ENCODE results near the gene PRKCE. TPM values are rescaled to one million over a fixed set of nuclear protein-coding genes. Genes with fewer than 3 reads are reported as not detected.

PRKCE gene
- polyA plus RNA-seq, 1 of the 3 experiments (the other 2 are of a cell fraction) = 16.3 TPM

GRCh38 chr2:45709137-45709536 lies 57.7 kb downstream of the PRKCE start:
- TF ChIP-seq FOSL2 (IDR thresholded peaks at IDR 0.05; ENCODE audit: borderline replicate concordance, low read depth) (no peak), CHD2 (IDR thresholded peaks at IDR 0.05; ENCODE audit: low read length, partially characterized antibody) (no peak), MXI1 (IDR thresholded peaks at IDR 0.05; ENCODE audit: low read depth, low read length) (no peak), ELF1 (IDR thresholded peaks at IDR 0.05) (no peak), FOXJ3 (CRISPR knock-in tag; IDR thresholded peaks at IDR 0.05) (no peak), RXRA (IDR thresholded peaks at IDR 0.05; ENCODE audit: borderline replicate concordance, low read depth) (no peak)

GRCh38 chr2:45710468-45710867 lies 59.0 kb downstream of the PRKCE start:
- CTCF ChIA-PET = interaction anchor here (0.7 to 1.4 kb wide), 5 partner anchors 17 to 87 kb away, joined by 3 to 5 read pairs (median 3); no protein-coding TSS in a partner anchor
- no peaks in the 10 kb centered on the region for H3K9me3 ChIP-seq
- no peak overlapping the region for H2AFZ ChIP-seq (ENCODE audit: low read depth)
- H3K9me2 ChIP-seq = no peaks in the 10 kb centered on the region
- H3K27ac ChIP-seq (ENCODE audit: low read depth in 2 of 2, low read length in 1 of 2) = peak overlapping the region in 1 of 2 experiments; percentile 43; a peak in 1 of 4 replicates
- no peaks in the 10 kb centered on the region for H3F3A ChIP-seq (replicated peaks; ENCODE audit: insufficient read depth)
- peak; percentile 52 for DNase-seq
- POLR2A ChIA-PET = interaction anchor here (0.6 kb wide), 1 partner anchor 59 kb away, joined by 3 read pairs; the partner anchor contains the start of gene PRKCE
- no peak overlapping the region for H3K9ac ChIP-seq
- H3K79me2 ChIP-seq (ENCODE audit: insufficient read depth) = no peaks in the 10 kb centered on the region
- peaks cover 4 to 21% of the 10 kb centered on the region in 2 experiments; a peak in 2 of 4 replicates for H3K4me1 ChIP-seq (ENCODE audit: control insufficient read depth in 1 of 2, insufficient read depth in 2 of 2, low read depth in 1 of 2, low read length in 1 of 2)
- TF ChIP-seq USF1 (IDR thresholded peaks at IDR 0.05; ENCODE audit: borderline replicate concordance, low read depth) = no peak
- no peak for TF ChIP-seq POLR2AphosphoS5 (IDR thresholded peaks at IDR 0.05; ENCODE audit: low read depth, low read length)
- TF ChIP-seq GATA2 (CRISPR knock-in tag; IDR thresholded peaks at IDR 0.05) = peak; percentile 34; the same call in 1 of the 2 replicates
- TF ChIP-seq MXI1 (IDR thresholded peaks at IDR 0.05; ENCODE audit: low read depth, low read length) = 0 out of 2 replicates have a peak, but pooled peaks have one; percentile 42
- TF ChIP-seq YY1 (IDR thresholded peaks at IDR 0.05; ENCODE audit: low read depth) = no peak
- no peak for TF ChIP-seq NFIC (IDR thresholded peaks at IDR 0.05; ENCODE audit: borderline replicate concordance)
- no peak for TF ChIP-seq IRF3 (IDR thresholded peaks at IDR 0.05; ENCODE audit: low read depth, low read length)
- TF ChIP-seq CHD2 (IDR thresholded peaks at IDR 0.05; ENCODE audit: low read length, partially characterized antibody) = peak; percentile 14
- peak in 1 of 2 experiments; percentile 70; a peak in 2 of 4 replicates for TF ChIP-seq EP300 (IDR thresholded peaks at IDR 0.05; ENCODE audit: borderline replicate concordance in 1 of 2, low read depth in 1 of 2, low read length in 1 of 2)
- no peak for TF ChIP-seq CTCF (IDR thresholded peaks at IDR 0.05)
- TF ChIP-seq NRF1 (IDR thresholded peaks at IDR 0.05; ENCODE audit: low read depth, low read length) = no peak
- no peak for TF ChIP-seq REST (IDR thresholded peaks at IDR 0.05; ENCODE audit: low read depth, low read length)
- no peak for TF ChIP-seq RCOR1 (IDR thresholded peaks at IDR 0.05; ENCODE audit: low read length)
- no peak overlapping the region for H3K4me2 ChIP-seq
- 84% methylated on average over 2 of the region's 3 CpGs for WGBS (ENCODE audit: low lambda C conversion rate)
- H3K27me3 ChIP-seq (ENCODE audit: insufficient read depth) = no peaks in the 10 kb centered on the region
- no peak overlapping the region for H3K4me3 ChIP-seq (ENCODE audit: low read depth in 2 of 2, low read length in 1 of 2)
- H3K36me3 ChIP-seq (replicated peaks in 1 of 2; ENCODE audit: control insufficient read depth in 1 of 2, insufficient read depth in 2 of 2, low read length in 1 of 2) = no peaks in the 10 kb centered on the region
- H4K20me1 ChIP-seq (ENCODE audit: insufficient read depth) = 0 out of 2 replicates have a peak, but pooled peaks cover 4% of the 10 kb centered on the region

More at GRCh38 chr2:45709137-45709536, 57.7 kb downstream of the PRKCE start:
- Histone ChIP-seq H3K9me2 (no peaks in the 10 kb centered on the region), H3K9me3 (no peaks in the 10 kb centered on the region), H3K27me3 (ENCODE audit: insufficient read depth) (no peaks in the 10 kb centered on the region), H3K4me1 (ENCODE audit: control insufficient read depth in 1 of 2, insufficient read depth in 2 of 2, low read depth in 1 of 2, low read length in 1 of 2) (peaks cover 4 to 21% of the 10 kb centered on the region in 2 experiments; a peak in 2 of 4 replicates), H3K9ac (no peak overlapping the region), H3F3A (replicated peaks; ENCODE audit: insufficient read depth) (no peaks in the 10 kb centered on the region), H3K27ac (ENCODE audit: low read depth in 2 of 2, low read length in 1 of 2) (no peak overlapping the region), H3K4me3 (ENCODE audit: low read depth in 2 of 2, low read length in 1 of 2) (no peak overlapping the region), H3K36me3 (replicated peaks in 1 of 2; ENCODE audit: control insufficient read depth in 1 of 2, insufficient read depth in 2 of 2, low read length in 1 of 2) (no peaks in the 10 kb centered on the region), H3K4me2 (no peak overlapping the region), H3K79me2 (ENCODE audit: insufficient read depth) (no peaks in the 10 kb centered on the region), H4K20me1 (ENCODE audit: insufficient read depth) (0 out of 2 replicates have a peak, but pooled peaks cover 4% of the 10 kb centered on the region), H2AFZ (ENCODE audit: low read depth) (no peak overlapping the region)
- POLR2A ChIA-PET = no interaction called here
- no peak for DNase-seq
- WGBS (ENCODE audit: low lambda C conversion rate) = no CpG with 5 or more reads among the region's 1 CpG
- CTCF ChIA-PET = interaction anchor here (1.4 kb wide), 1 partner anchor 89 kb away, joined by 3 read pairs; no protein-coding TSS in a partner anchor

Data from SK-N-SH (cell line).